Raji (cell line): ENCODE results near the gene MAP4.

Experiments used
- POLR2A ChIP-seq: IDR thresholded peaks from 2 replicates; pipeline ENCODE4 v1.6.1; 2011; ENCODE audit warnings: low read depth, low read length, control low read depth; ENCODE audit not compliant: insufficient read depth

Gene MAP4

DNA sequence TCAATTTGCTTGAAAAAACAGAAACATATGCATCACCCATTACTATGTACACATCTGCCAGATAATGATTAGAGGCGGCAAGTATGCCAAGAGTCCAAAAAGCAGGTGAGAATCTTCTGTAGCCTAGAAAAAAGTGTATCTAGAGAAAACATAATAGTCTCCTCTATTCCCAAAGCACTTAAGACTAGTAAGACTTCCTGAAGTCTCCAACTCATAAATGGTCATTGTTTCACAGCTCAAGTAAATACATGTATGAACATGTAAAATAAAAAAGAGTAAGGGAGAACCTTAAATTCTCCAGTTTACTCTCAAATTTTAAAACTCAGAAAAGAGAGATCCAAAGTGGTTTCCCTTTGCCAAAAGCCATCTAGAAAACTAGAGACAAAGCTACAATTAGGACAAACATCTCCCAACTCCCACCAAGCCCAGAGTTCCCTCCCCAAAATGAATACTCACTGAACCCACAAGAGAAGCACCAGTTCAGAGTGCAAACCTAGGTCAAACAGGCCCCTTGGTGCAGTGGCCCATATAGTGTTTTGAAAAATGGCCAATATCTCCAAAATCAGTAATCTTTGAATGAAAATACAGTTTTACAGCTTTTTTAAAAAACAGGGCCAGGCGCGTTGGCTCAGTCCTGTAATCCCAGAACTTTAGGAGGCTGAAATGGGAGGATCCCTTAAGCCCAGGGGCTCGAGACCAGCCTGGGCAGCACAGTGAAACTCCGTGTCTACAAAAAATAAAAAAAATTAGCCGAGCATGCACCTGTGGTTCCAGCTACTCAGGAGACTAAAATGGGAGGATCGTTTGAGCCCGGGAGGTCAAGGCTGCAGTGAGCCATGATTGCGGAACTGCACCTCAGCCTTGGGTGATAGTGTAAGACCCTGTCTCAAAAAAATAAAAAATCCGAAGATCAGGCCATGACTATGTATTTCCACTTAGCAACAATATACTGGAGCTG, 11.0 kb upstream of the MAP4 start:
- no peak for TF ChIP-seq POLR2A

DNA sequence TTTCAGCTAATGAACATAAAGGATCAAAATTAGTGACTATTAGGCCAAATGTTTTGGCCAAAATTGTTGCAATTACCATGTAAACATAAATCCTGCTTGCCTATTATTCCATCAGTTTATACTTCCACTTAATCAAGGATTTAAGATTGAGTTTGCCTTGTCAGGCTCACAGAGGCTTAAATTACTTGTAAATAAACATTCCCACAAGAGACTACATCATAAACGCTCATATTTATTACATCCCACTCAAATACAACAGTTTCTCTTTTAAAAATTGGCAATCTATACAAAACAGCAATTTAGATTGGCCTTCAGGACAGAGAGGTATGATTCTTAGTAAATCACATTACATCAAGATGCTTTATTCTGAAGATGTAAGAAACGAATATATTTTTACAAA, 9.9 kb upstream of the MAP4 start:
- no peak for TF ChIP-seq POLR2A

DNA sequence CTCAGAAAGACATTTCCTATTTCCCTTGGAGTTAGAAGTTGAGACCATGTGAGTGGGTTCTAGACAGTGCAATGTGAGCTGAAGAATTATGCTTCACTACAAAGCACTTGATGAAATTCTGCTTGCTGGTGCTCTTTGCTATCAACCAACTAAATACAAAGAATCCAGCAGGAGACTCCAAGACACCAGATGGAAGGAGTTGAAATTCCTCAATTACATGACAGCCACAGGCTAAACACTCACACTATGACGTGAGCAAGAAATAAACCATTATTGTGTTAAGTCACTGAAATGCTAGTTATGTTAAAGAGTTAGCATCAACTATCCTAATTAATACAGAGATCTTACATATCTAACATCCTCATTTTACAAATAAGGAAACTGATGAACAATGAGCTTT, 8.2 kb upstream of the MAP4 start:
- TF ChIP-seq POLR2A: no peak

DNA sequence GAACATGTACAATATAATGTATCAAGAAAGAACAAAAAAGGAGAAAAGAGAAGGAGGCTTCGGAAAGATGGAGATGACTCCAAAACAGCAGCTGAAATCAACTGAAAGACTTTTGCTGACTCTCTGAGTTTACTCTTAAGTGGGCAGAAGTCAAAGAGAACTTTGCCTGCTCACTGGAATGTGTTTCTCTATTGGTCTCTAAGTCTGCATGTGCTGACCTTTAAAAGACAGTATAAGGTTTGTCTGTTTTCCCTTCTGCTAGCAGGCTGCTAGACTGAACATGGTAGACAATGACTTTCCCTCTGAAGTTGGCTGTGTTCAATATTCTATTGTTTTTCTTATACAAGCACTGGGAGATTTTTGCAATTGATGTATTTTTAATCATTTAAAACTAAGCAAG, 7.2 kb upstream of the MAP4 start:
- no peak for TF ChIP-seq POLR2A

DNA sequence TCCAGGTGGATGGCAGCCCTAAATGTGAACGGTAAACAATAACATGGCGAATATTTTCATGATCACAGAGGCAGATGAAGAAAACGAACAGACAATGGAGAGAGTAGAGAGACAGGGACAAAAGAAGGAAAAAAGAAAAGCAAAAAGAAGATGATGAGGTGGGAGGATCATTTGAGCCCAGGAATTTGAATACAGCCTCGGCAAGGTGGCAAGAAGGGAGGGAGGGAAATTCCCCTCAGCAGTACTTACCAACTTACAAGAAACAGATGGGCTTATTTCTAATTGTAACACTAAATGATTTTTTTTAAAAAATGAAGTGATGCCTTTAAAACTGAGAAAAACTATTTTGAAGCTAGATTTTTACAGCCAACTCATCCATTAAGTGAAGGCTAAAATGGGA, 6.0 kb upstream of the MAP4 start:
- no peak for TF ChIP-seq POLR2A

DNA sequence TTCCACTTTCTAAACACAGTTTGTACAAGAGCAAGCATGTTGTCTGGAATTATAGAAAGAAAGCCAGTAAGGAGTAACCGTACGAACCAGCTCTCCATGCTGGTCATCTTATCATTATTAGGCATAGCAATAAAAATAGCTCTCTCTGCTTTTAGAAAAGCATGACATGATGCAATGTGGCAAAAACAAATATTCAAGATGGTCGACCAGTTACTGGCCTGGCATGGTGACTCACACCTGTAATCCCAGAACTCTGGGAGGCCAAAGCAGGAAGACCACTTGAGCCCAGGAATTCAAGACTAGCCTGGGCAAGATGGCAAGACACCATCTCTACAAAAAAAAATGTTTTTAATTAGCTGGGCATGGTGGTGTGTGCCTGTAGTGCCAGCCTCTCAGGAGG, 2.6 kb upstream of the MAP4 start:
- no peak for TF ChIP-seq POLR2A

DNA sequence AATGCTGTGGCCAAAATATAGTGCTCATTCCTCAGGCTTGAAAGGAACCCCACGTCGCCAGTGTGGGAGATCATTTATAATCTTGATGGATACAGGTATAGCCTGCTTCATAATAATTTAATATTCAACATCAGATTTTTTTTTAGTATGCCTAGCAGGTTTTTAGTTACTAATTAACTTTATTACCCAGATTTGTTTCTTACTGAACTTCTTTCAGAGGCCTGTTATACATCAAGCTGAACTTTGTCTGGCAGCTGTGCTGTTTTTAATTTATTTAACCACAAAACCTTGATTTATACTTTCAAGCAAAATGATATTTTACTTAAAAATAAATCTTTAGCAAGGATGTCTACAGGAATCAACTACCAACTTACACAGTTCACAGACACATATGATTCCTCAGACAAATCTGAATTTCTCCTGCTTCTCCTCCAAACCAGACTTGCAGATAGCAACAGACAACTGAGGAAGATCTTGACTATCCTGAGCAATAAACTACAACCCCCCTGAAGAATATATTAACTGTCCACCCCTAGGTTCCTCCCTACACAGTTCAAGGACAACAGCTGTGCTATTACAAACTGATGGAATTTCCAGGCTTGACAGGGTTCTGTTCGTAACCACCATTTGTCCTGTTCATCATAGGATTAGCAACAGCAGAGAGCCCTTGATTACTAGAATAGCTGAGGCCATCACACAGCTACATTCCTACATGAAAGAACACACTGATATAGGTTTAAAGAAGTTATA, 610 bp downstream of the MAP4 start:
- TF ChIP-seq POLR2A: no peak

DNA sequence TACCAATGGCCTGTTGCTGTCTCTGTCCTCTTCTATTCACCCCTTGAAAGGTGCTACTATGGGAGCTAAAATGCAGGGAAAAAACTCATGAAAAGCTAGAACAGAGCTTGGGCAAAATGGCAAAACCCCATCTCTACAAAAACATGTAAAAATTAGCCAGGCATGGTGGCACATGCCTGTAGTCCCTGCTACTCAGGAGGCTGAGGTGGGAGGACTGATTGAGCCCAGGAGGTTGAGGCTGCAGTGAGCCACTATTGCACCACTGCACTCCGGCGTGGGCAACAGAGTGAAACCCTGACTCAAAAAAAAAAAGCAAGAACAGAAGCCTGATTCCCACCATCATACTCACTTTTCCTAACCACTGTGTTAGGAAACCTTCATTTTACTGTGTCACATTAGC, 1.9 kb downstream of the MAP4 start:
- TF ChIP-seq POLR2A: no peak

DNA sequence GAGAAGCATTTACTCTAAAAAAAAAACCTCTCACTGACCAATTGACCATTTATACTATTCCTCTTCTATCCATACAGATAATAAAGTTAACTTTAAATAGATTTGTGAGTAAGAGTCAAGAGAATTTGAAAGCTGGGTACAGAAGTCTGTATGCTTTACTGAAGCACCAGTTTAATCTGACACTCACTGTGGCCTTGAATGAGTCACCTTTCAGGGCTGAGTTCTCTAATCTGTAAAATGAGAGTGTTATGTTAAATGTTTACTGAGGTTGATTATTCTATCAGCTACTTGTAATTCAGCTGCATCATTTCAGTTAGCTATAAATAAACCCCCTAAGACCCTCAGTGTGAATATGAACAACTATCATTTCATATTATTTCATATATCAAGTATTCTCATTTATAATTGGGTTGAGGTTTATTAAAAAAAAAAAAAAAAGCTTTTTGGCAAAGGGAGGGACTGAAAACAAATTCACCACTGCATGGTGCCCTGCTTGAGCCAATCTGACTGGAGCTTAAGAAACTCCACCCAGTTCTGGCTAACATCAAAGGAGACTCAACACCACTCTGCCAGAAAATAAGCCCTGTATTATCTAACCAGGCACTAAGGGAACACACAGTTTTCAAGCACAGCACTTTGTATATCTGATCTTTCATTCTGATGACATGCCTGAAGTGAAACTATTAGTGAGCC, 2.8 kb downstream of the MAP4 start:
- no peak for TF ChIP-seq POLR2A

DNA sequence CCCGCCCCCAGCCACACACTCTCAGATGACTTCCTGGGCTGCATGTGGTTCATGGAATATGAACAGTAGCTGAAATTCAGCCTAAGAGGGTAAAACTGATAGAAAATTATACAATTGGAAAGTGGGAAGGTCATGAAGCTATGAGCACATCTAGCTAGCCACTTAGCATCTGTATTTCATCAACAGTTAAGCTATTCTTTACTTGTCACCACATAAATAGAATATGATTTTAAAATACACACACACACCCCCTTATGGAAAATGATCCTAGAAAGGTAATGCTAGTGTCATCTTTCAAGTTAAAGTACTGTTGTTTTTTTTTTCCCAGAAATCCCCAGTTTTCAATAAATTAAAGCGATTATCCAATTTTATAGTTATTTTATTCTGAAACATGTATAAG, 3.6 kb downstream of the MAP4 start:
- TF ChIP-seq POLR2A: no peak

DNA sequence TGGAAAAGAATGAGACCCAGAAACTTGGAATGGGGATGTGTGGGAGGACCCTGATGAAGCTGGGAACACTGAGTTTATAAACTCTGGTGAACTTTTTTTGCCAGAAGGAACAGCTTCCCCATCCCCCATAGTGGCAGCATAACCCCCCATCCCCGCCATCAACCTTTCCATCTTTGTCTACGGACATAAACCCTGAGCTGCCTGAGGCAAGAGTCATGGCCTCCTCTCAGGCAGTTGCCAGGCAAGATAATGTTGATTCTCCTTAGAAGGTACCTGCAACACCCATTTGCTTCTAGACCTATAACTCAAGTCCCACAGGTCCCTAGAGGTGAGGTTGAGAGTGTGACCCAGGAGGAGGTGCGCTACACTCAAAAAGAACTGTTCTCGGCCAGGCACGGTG, 11.5 kb downstream of the MAP4 start:
- no peak for TF ChIP-seq POLR2A

DNA sequence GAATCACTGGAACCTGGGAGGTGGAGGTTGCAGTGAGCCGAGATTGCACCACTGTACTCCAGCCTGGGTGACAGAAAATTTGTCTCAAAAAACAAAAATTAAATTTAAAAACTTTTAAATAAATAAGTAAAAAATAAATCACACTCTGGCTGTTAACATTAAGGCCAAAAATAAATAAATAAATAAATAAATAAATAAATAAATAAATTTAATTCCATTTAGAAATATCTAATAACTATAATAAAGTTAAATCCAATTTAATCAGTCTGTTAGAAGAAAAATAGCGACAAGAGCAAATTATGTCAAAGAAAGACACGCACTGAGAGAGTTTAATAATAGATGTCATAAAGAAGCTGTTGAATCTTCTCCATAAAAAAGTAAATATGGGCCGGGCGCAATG, 13.4 kb downstream of the MAP4 start:
- no peak for TF ChIP-seq POLR2A

DNA sequence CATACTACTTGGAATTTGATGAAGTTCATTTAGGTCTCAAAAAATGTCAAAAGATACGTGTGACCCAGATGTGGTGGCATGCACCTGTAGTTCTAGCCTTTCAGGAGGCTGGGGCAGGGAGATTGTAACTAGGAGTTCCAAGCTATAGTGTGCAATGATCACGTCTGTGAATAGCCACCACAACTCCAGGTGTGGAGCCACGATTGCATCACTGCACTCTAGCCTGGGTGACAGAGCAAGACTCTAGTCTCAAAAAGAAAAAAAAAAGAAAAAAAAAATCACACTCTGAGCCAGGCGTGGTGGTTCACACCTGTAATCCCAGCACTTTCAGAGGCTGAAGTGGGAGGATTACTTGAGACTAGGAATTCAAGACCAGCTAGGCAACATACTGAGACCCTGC, 14.2 kb downstream of the MAP4 start:
- TF ChIP-seq POLR2A: no peak

DNA sequence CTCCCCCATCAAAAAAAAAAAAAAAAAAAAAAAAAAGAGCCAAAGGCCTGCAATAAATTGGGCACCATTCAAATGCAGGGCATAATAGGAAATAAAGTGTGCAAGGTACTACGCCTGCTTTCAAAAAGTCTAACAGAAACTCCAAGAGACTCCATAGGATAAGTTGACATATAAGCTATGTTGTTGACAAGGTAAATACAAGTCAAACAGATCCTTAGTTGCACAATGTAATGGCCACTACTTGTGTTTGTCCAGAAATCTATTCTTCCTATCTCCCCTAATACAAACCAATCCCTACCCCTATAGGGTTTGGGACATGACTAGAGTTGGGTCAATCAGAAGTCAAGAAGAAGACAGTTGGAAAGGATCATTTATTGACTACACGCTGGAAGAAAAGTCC, 16.0 kb downstream of the MAP4 start:
- no peak for TF ChIP-seq POLR2A

DNA sequence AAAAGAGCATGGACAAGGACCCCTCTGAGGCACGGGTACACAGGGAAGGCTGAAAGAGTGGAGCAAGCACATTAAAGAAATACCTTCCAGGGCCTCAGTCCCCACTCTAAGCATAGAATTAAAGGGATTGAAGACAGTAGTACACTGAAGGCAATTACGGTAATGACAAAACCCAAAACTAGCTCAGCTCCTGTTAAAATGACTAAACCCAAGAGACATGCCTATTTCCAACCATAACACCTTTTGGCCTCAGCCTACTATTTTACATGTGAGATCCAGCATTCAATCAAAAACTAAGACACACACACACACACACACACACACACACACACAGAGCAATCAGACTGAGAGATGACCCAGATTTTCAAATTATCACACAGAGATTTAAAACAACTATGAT, 19.8 kb downstream of the MAP4 start:
- TF ChIP-seq POLR2A: no peak

DNA sequence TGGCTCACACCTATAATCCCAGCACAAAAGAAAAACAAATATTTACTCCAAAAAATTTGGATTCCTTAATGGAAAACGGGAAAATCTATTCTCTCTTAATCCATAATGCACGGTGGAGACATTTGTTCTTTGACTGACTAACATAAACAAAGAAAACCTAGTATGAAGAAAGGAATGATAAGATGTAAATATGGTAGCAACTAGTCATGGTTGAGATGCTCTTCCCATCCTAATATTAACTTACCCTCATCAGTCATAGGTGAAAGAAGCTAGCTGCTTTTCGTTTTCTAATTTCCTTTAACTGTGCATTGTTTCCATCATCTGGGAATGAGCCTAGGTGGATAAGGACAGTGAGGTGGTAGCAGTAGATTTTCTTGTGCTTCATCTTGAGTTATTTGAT, 22.0 kb downstream of the MAP4 start:
- no peak for TF ChIP-seq POLR2A

DNA sequence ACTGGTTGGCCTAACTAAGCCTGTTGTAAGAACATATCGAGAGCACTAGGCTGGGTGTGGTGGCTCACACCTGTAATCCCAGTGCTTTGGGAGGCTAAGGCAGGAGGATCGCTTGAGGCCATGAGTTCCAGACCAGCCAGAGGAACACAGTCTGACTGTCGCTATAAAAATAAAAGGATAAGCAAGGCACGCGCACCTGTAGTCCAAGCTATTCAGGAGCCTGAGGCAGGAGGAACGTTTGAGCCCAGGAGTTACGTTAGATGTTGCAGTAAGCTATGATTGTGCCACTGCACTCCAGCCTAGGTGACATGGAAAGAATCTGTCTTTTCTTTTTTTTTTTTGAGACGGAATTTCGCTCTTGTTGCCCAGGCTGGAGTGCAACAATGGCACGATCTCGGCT, 24.9 kb downstream of the MAP4 start:
- TF ChIP-seq POLR2A: no peak
